Glutamatergic neuron (in vitro differentiated cells): Measurements from ENCODE around the gene PRKAR1A. TPM values are rescaled to one million over a fixed set of nuclear protein-coding genes. Genes with fewer than 3 reads are reported as not detected.

Experiments
- DNase-seq: peaks from one replicate; pipeline ENCODE4 v3.0.0; 2022
- H3K27ac Mint-ChIP-seq: one replicate; pipeline ENCODE4 v1.8.0; 2020; ENCODE audit warnings: mild to moderate bottlenecking, mixed read lengths, inconsistent platforms; ENCODE audit not compliant: unreplicated experiment
- H3K27me3 Mint-ChIP-seq: one replicate; pipeline ENCODE4 v1.8.0; 2020; ENCODE audit warnings: mild to moderate bottlenecking, moderate library complexity, mixed read lengths, inconsistent platforms; ENCODE audit not compliant: unreplicated experiment
- H3K36me3 Mint-ChIP-seq: one replicate; pipeline ENCODE4 v1.8.0; 2020; ENCODE audit warnings: mild to moderate bottlenecking, mixed read lengths, inconsistent platforms; ENCODE audit not compliant: unreplicated experiment
- H3K4me1 Mint-ChIP-seq: one replicate; pipeline ENCODE4 v1.8.0; 2020; ENCODE audit warnings: mild to moderate bottlenecking, low read depth, mixed read lengths, inconsistent platforms; ENCODE audit not compliant: unreplicated experiment
- H3K4me3 Mint-ChIP-seq: one replicate; pipeline ENCODE4 v1.8.0; 2020; ENCODE audit warnings: mild to moderate bottlenecking, mixed read lengths, inconsistent platforms; ENCODE audit not compliant: unreplicated experiment
- H3K9me3 Mint-ChIP-seq: one replicate; pipeline ENCODE4 v1.8.0; 2020; ENCODE audit warnings: mild to moderate bottlenecking, moderate library complexity, mixed read lengths, inconsistent platforms; ENCODE audit not compliant: unreplicated experiment
- CTCF ChIP-seq: fragments of 200-600 bp; sonication (generic); IDR thresholded peaks from one replicate; pipeline ENCODE4 v1.5.0; 2021; ENCODE audit not compliant: partially characterized antibody, unreplicated experiment
- total RNA-seq: library from RNA; stranded (reverse); fragmentation: NEBNext Ultra II Directional; extraction: Animal tissue kit (Norgen Biotek cat#: 25700); gene quantifications from one replicate; pipeline ENCODE4 v1.2.1, GENCODE V29; 2021; ENCODE audit not compliant: unreplicated experiment

The PRKAR1A gene
- total RNA-seq, 1 donor from 2014 or later = 277 TPM

GRCh38 chr17:68495081-68495480, 17.1 kb upstream of the PRKAR1A start:
- no peak for DNase-seq
- TF ChIP-seq CTCF = no peak
- no peaks in the 10 kb centered on the region for H3K36me3 Mint-ChIP-seq
- peaks cover 3% of the 10 kb centered on the region for H3K27me3 Mint-ChIP-seq
- H3K9me3 Mint-ChIP-seq = peaks cover 5% of the 10 kb centered on the region
- no peaks in the 10 kb centered on the region for H3K4me1 Mint-ChIP-seq
- H3K27ac Mint-ChIP-seq = no peak overlapping the region
- H3K4me3 Mint-ChIP-seq = no peak overlapping the region

- H3K4me1 Mint-ChIP-seq = peaks cover 2% of the 10 kb centered on the region
- no peak for TF ChIP-seq CTCF
- no peak overlapping the region for H3K27ac Mint-ChIP-seq
- no peak for DNase-seq
- H3K27me3 Mint-ChIP-seq = peaks cover 3% of the 10 kb centered on the region
- peaks cover 5% of the 10 kb centered on the region for H3K9me3 Mint-ChIP-seq
- no peaks in the 10 kb centered on the region for H3K36me3 Mint-ChIP-seq
- no peak overlapping the region for H3K4me3 Mint-ChIP-seq
Measured at GRCh38 chr17:68497885-68498319, 14.3 kb upstream of the PRKAR1A start.

- H3K4me1 Mint-ChIP-seq = peaks cover 2% of the 10 kb centered on the region
- no peak overlapping the region for H3K4me3 Mint-ChIP-seq
- no peak for TF ChIP-seq CTCF
- no peak for DNase-seq
- H3K9me3 Mint-ChIP-seq = peaks cover 5% of the 10 kb centered on the region
- peaks cover 3% of the 10 kb centered on the region for H3K27me3 Mint-ChIP-seq
- H3K36me3 Mint-ChIP-seq = no peaks in the 10 kb centered on the region
- H3K27ac Mint-ChIP-seq = no peak overlapping the region
Measured at GRCh38 chr17:68498479-68499326, 13.5 kb upstream of the PRKAR1A start.

DNA sequence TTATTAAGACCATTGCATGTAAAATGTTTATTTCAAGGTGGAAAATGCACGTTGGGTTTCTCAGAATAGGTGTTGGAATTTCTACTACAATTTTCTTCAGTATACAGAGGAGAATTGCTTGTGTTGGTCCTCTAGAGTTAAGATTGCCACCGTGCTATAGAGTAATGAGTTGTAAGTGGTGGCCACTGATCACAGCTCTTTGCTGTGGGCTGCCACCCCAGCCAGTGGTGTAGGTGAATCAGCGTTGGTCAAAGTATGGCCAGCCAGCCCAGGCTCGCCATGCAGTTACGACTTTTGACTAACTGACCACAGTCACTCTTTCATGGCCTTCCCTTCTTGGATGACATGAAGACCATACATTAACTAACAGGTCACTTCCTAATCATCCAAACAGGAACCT, 12.6 kb upstream of the PRKAR1A start:
- no peak for DNase-seq
- H3K27ac Mint-ChIP-seq = no peak overlapping the region
- peaks cover 2% of the 10 kb centered on the region for H3K4me1 Mint-ChIP-seq
- H3K27me3 Mint-ChIP-seq = peaks cover 3% of the 10 kb centered on the region
- no peak overlapping the region for H3K4me3 Mint-ChIP-seq
- TF ChIP-seq CTCF = no peak
- H3K36me3 Mint-ChIP-seq = no peaks in the 10 kb centered on the region
- peaks cover 6% of the 10 kb centered on the region for H3K9me3 Mint-ChIP-seq

DNA sequence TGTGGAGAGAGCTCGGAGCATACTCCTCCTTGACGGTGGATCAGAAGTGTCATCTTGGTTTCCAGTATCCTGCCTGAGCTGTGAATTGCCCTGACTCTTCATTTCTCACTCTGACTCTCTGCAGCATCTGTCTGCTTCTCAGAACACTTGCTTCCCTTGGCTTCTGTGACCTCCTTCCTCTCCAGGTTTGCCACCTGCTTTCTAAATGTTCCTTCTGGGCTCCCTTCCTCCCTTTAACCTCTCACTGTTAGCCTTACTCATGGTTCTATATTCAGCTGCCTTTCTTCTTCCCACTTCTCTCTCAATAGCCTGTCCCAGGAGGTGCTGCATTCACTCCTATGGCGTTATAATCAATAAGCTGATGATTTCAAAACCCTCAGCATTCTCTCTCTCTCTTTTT, 11.2 kb upstream of the PRKAR1A start:
- no peak overlapping the region for H3K4me3 Mint-ChIP-seq
- H3K36me3 Mint-ChIP-seq = no peaks in the 10 kb centered on the region
- peaks cover 3% of the 10 kb centered on the region for H3K27me3 Mint-ChIP-seq
- peaks cover 2% of the 10 kb centered on the region for H3K9me3 Mint-ChIP-seq
- H3K27ac Mint-ChIP-seq = no peak overlapping the region
- no peak for TF ChIP-seq CTCF
- no peak for DNase-seq
- H3K4me1 Mint-ChIP-seq = peaks cover 2% of the 10 kb centered on the region
